Measurements from ENCODE around the gene ATAD2B.
"Not testable (repeated sequence)": the region's sequence is repeated elsewhere in the genome, so short reads cannot be mapped to it uniquely, and the experiment has no call there.

Gene ATAD2B

GRCh38 chr2:23723029-23723428 lies 203.9 kb downstream of the ATAD2B start:
- DNase-seq: not testable (repeated sequence)

- no peak for DNase-seq
Observed at GRCh38 chr2:23722255-23722654, 204.7 kb downstream of the ATAD2B start.

- DNase-seq: no peak
Observed at GRCh38 chr2:23721454-23721826, 205.5 kb downstream of the ATAD2B start.

GRCh38 chr2:23720705-23721453 lies 206.0 kb downstream of the ATAD2B start:
- DNase-seq: no peak

GRCh38 chr2:23719716-23720115 lies 207.2 kb downstream of the ATAD2B start:
- no peak for DNase-seq

- DNase-seq: no peak
Observed at GRCh38 chr2:23718931-23719700, 207.8 kb downstream of the ATAD2B start.

GRCh38 chr2:23713351-23713750 lies 213.6 kb downstream of the ATAD2B start:
- no peak for DNase-seq

- no peak for DNase-seq
Observed at GRCh38 chr2:23712756-23713151, 214.2 kb downstream of the ATAD2B start.

GRCh38 chr2:23711979-23712755 lies 214.8 kb downstream of the ATAD2B start:
- DNase-seq: no peak

- DNase-seq: no peak
Observed at GRCh38 chr2:23709311-23709710, 217.6 kb downstream of the ATAD2B start.

- DNase-seq: no peak
Observed at GRCh38 chr2:23708771-23709170, 218.2 kb downstream of the ATAD2B start.

- DNase-seq: no peak
Observed at GRCh38 chr2:23707096-23707495, 219.8 kb downstream of the ATAD2B start.

GRCh38 chr2:23706613-23707078 lies 220.3 kb downstream of the ATAD2B start:
- no peak for DNase-seq

GRCh38 chr2:23705771-23706612 lies 220.9 kb downstream of the ATAD2B start:
- no peak for DNase-seq

GRCh38 chr2:23703583-23704385 lies 223.1 kb downstream of the ATAD2B start:
- no peak for DNase-seq

- DNase-seq: no peak
Observed at GRCh38 chr2:23703037-23703582, 223.8 kb downstream of the ATAD2B start.

- DNase-seq: peak in 1 of 2 donors; percentile 6
Observed at GRCh38 chr2:23700627-23701026, 226.3 kb downstream of the ATAD2B start.

- DNase-seq: no peak
Observed at GRCh38 chr2:23699580-23699925, 227.4 kb downstream of the ATAD2B start.

GRCh38 chr2:23698721-23699579 lies 228.0 kb downstream of the ATAD2B start:
- no peak for DNase-seq

Data from stimulated activated CD4-positive, alpha-beta T cell treated with anti-CD3 and anti-CD28 coated beads, Interleukin-2, amount 100 ng/mL, for 24 hours (primary cell).